ENCODE results near the gene CEP89.
"Not testable (repeated sequence)": the region's sequence is repeated elsewhere in the genome, so short reads cannot be mapped to it uniquely, and the experiment has no call there.

The CEP89 gene

DNA sequence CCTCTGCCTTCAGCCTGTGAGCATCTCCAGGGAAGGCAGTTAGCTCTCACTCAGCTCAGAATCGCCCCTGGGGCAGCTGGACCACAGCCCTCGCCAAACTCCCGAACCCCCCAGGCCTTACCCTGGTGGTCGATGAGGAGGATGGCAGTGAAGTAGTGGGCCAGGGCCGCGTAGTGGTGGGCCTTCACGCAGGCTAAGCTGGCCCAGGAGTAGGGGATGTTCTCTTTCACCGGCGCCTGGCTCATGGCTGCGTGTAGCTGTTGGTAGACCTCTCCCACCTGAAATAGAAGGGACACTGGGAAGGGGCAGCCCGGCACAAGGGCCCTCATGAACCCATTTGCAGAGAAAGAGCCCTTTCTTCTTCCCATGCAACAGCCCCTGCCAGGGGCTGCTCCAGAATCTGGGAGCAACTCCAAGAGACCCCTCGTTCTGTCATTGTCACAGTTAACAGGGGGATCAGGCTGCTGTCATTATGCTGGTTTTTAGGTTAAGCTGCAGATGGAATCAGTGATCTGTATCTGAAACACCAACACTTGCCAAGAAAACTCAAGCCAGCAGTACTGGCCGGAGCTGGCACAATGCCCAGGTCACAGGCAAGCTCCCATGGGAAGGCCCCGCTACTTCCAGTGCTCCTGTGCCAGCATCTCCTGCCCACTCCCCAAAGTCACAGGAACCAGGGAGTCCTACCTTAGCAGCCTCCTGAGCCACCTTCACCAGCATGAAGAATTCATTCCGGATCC is 30.5 kb upstream of the CEP89 start:
- H3K4me2 ChIP-seq (ENCODE audit: insufficient read depth, low read length); ATAC-seq (ENCODE audit: insufficient read depth, low read depth); H3K27me3 ChIP-seq (ENCODE audit: insufficient read depth, low read length, poor library complexity); H3K36me3 ChIP-seq (ENCODE audit: insufficient read depth, low read length); H3K9me3 ChIP-seq (ENCODE audit: insufficient read depth, low read length, severe bottlenecking); H3K4me1 ChIP-seq (ENCODE audit: insufficient read depth, low read length); H3K4me3 ChIP-seq (ENCODE audit: low read depth in 1 of 2, low read length in 2 of 2); H3K9ac ChIP-seq (ENCODE audit: low read depth, low read length); H3K79me2 ChIP-seq (ENCODE audit: insufficient read depth, low read length); H2AFZ ChIP-seq (ENCODE audit: low read depth, low read length); H4K20me1 ChIP-seq (ENCODE audit: insufficient read depth, low read length); H3K27ac ChIP-seq (ENCODE audit: low read length); DNase-seq: not testable (repeated sequence)

DNA sequence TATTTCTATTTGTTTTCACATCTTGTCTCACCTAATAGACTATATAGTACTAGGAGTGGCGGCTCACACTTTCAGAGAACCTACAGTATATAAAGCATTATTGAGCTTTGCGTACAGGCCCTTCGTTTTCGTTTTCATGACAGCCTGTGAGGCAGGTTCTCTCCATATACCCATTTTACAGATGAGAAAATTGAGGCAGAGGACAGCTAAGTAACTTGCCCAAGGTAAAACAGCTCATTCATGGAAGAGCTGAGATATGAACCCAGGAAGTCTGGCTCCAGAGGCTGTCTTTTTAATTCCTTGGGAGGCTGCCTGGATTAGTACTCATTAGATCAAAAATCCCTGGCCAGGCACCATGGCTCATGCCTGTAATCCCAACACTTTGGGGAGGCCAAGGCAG is 29.2 kb upstream of the CEP89 start:
- DNase-seq: no peak
- Histone ChIP-seq H3K9ac (ENCODE audit: low read depth, low read length) (no peak overlapping the region), H3K4me2 (ENCODE audit: insufficient read depth, low read length) (no peak overlapping the region), H3K4me3 (ENCODE audit: low read depth in 1 of 2, low read length in 2 of 2) (no peak overlapping the region), H3K27ac (ENCODE audit: low read length) (no peak overlapping the region), H3K4me1 (ENCODE audit: insufficient read depth, low read length) (no peaks in the 10 kb centered on the region), H3K36me3 (ENCODE audit: insufficient read depth, low read length) (no peaks in the 10 kb centered on the region), H4K20me1 (ENCODE audit: insufficient read depth, low read length) (no peaks in the 10 kb centered on the region), H2AFZ (ENCODE audit: low read depth, low read length) (no peak overlapping the region), H3K27me3 (ENCODE audit: insufficient read depth, low read length, poor library complexity) (no peaks in the 10 kb centered on the region), H3K9me3 (ENCODE audit: insufficient read depth, low read length, severe bottlenecking) (no peaks in the 10 kb centered on the region), H3K79me2 (ENCODE audit: insufficient read depth, low read length) (no peaks in the 10 kb centered on the region)
- TF ChIP-seq, protein P1, sequence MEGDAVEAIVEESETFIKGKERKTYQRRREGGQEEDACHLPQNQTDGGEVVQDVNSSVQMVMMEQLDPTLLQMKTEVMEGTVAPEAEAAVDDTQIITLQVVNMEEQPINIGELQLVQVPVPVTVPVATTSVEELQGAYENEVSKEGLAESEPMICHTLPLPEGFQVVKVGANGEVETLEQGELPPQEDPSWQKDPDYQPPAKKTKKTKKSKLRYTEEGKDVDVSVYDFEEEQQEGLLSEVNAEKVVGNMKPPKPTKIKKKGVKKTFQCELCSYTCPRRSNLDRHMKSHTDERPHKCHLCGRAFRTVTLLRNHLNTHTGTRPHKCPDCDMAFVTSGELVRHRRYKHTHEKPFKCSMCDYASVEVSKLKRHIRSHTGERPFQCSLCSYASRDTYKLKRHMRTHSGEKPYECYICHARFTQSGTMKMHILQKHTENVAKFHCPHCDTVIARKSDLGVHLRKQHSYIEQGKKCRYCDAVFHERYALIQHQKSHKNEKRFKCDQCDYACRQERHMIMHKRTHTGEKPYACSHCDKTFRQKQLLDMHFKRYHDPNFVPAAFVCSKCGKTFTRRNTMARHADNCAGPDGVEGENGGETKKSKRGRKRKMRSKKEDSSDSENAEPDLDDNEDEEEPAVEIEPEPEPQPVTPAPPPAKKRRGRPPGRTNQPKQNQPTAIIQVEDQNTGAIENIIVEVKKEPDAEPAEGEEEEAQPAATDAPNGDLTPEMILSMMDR (IDR thresholded peaks at IDR 0.05; ENCODE audit: borderline replicate concordance, extremely low read depth, low read length, poor library complexity, severe bottlenecking): no peak
- no peak for TF ChIP-seq EZH2 (IDR thresholded peaks at IDR 0.05; ENCODE audit: borderline replicate concordance, low read depth, low read length, severe bottlenecking)
- no peak for ATAC-seq (ENCODE audit: insufficient read depth, low read depth)

DNA sequence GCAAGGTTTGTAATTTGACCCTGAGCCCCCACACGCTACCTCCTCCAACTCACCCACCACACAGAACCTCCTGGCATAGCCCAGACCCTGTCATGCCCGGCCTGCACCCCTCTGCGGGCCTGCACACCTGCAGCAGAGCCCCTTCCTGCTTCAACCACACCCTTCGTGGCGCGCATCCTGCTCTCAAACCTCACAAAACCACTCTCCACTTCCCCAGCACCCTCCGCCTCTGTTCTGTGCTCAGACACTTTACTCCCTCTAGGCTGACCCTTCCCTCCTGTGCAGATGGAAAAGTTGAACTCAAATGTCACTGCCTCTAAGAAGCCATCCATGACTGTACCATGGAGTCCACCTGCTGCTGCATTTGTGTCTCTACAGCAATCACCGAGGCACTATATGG is 28.8 kb upstream of the CEP89 start:
- no peaks in the 10 kb centered on the region for H3K4me1 ChIP-seq (ENCODE audit: insufficient read depth, low read length)
- H4K20me1 ChIP-seq (ENCODE audit: insufficient read depth, low read length): no peaks in the 10 kb centered on the region
- DNase-seq (peak; percentile 11), ATAC-seq (ENCODE audit: insufficient read depth, low read depth) (peak; percentile 55)
- no peaks in the 10 kb centered on the region for H3K9me3 ChIP-seq (ENCODE audit: insufficient read depth, low read length, severe bottlenecking)
- no peaks in the 10 kb centered on the region for H3K36me3 ChIP-seq (ENCODE audit: insufficient read depth, low read length)
- H3K4me3 ChIP-seq (ENCODE audit: low read depth in 1 of 2, low read length in 2 of 2): no peak overlapping the region
- H3K27me3 ChIP-seq (ENCODE audit: insufficient read depth, low read length, poor library complexity): no peaks in the 10 kb centered on the region
- no peak overlapping the region for H3K27ac ChIP-seq (ENCODE audit: low read length)
- H3K9ac ChIP-seq (ENCODE audit: low read depth, low read length): no peak overlapping the region
- TF ChIP-seq, protein P1 (IDR thresholded peaks at IDR 0.05; ENCODE audit: borderline replicate concordance, extremely low read depth, low read length, poor library complexity, severe bottlenecking): no peak
- TF ChIP-seq EZH2 (IDR thresholded peaks at IDR 0.05; ENCODE audit: borderline replicate concordance, low read depth, low read length, severe bottlenecking): no peak
- H3K4me2 ChIP-seq (ENCODE audit: insufficient read depth, low read length): no peak overlapping the region
- H2AFZ ChIP-seq (ENCODE audit: low read depth, low read length): no peak overlapping the region
- H3K79me2 ChIP-seq (ENCODE audit: insufficient read depth, low read length): no peaks in the 10 kb centered on the region

DNA sequence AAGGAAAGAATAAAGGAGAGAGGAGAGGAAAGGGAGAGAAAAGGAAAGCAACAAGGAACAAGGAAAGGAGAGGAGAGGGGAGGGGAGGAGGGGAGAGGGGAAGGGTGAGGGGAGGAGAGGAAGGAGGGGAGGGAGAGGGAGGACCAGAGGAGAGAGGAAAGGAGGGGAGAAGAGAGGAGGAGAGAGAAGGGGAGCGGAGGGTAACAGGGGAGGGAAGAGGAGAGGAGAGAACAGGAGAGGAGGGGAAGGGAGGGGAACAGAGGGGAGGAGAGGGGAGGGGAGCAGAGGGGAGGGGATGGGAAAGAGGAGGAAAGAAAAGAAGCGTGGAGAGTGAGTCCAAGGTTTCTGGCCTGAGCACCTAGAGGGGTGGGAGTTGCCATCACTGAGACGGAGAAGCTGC is 27.0 kb upstream of the CEP89 start:
- Histone ChIP-seq H3K4me2 (ENCODE audit: insufficient read depth, low read length) (no peak overlapping the region), H3K9ac (ENCODE audit: low read depth, low read length) (no peak overlapping the region), H2AFZ (ENCODE audit: low read depth, low read length) (no peak overlapping the region), H3K36me3 (ENCODE audit: insufficient read depth, low read length) (no peaks in the 10 kb centered on the region), H3K27ac (ENCODE audit: low read length) (no peak overlapping the region), H3K9me3 (ENCODE audit: insufficient read depth, low read length, severe bottlenecking) (no peaks in the 10 kb centered on the region), H3K27me3 (ENCODE audit: insufficient read depth, low read length, poor library complexity) (no peaks in the 10 kb centered on the region), H3K79me2 (ENCODE audit: insufficient read depth, low read length) (no peaks in the 10 kb centered on the region), H3K4me3 (ENCODE audit: low read depth in 1 of 2, low read length in 2 of 2) (no peak overlapping the region), H4K20me1 (ENCODE audit: insufficient read depth, low read length) (no peaks in the 10 kb centered on the region), H3K4me1 (ENCODE audit: insufficient read depth, low read length) (no peaks in the 10 kb centered on the region)
- ATAC-seq (ENCODE audit: insufficient read depth, low read depth) (no peak), DNase-seq (no peak)
- TF ChIP-seq, protein P1 (IDR thresholded peaks at IDR 0.05; ENCODE audit: borderline replicate concordance, extremely low read depth, low read length, poor library complexity, severe bottlenecking): no peak
- no peak for TF ChIP-seq EZH2 (IDR thresholded peaks at IDR 0.05; ENCODE audit: borderline replicate concordance, low read depth, low read length, severe bottlenecking)

Data from DND-41 (cell line).